Esophagus muscularis mucosa (tissue), 4 donors: ENCODE results near the gene RABL3. TPM values are rescaled to one million over a fixed set of nuclear protein-coding genes. Genes with fewer than 3 reads are reported as not detected.
"Not testable (repeated sequence)": the region's sequence is repeated elsewhere in the genome, so short reads cannot be mapped to it uniquely, and the experiment has no call there.

Experiments used
- DNase-seq: peaks from one replicate; pipeline ENCODE4 v3.0.0-alpha.2; 2017; ENCODE audit errors: extremely low spot score
- H3K27ac ChIP-seq, 4 donors: fragments of 200-600 bp; sonication (generic); replicated peaks in 1 of 4; 1 replicate in 3 of 4; 2 replicates in 1 of 4; pipeline ENCODE4 v1.5.1; 2016 to 2019; ENCODE audit warnings: mild to moderate bottlenecking in 1 of 4
- H3K27me3 ChIP-seq, 4 donors: fragments of 200-600 bp; sonication (generic); one replicate each; pipeline versions ENCODE4 v1.5.1 to v1.6.0; 2016 to 2019
- H3K36me3 ChIP-seq, 4 donors: fragments of 200-600 bp; sonication (generic); one replicate each; pipeline ENCODE4 v1.5.1; 2016 to 2019
- H3K4me1 ChIP-seq, 4 donors: fragments of 200-600 bp; sonication (generic); one replicate each; pipeline ENCODE4 v1.5.1; 2016 to 2019
- H3K4me3 ChIP-seq, 4 donors: fragments of 200-600 bp; sonication (generic); 1 replicate in 2 of 4; 2 replicates in 2 of 4; pipeline ENCODE4 v1.5.1; 2016 to 2019; ENCODE audit warnings: mild to moderate bottlenecking in 4 of 4, moderate library complexity in 1 of 4
- H3K9me3 ChIP-seq, 4 donors: fragments of 200-600 bp; sonication (generic); 1 replicate in 3 of 4; 2 replicates in 1 of 4; pipeline ENCODE4 v1.5.1; 2016 to 2019
- EP300 ChIP-seq: sonication (generic); formaldehyde crosslinking; IDR thresholded peaks from one replicate; pipeline ENCODE4 v1.6.1; 2017; ENCODE audit warnings: antibody characterized with exemption
- POLR2A ChIP-seq: fragments of 450-650 bp; IDR thresholded peaks from one replicate; pipeline ENCODE4 v1.6.1; 2017; ENCODE audit warnings: antibody characterized with exemption, moderate library complexity, mild to moderate bottlenecking, low read depth
- POLR2AphosphoS5 ChIP-seq, 2 donors: sonication (generic); formaldehyde crosslinking; IDR thresholded peaks; one replicate each; pipeline ENCODE4 v1.6.1; 2017; ENCODE audit warnings: antibody characterized with exemption in 2 of 2
- WGBS: methylation state at CpG from one replicate; pipeline ENCODE4 v1.1.5; 2018; 5-methylcytosine and 5-hydroxymethylcytosine counted together
- intact Hi-C: fragments of 100-400 bp; cut with DNase I; formaldehyde crosslinking; loops from one replicate; pipeline ENCODE4 v1.15.1; 2023
- total RNA-seq, 4 donors: library from RNA; depleted of rRNA; stranded (reverse); fragments of >200 nt; gene quantifications; one replicate each; pipeline versions ENCODE4 v1.1.0 to v1.2.1, GENCODE V29; 2016
- TF ChIP-seq, protein P1 (sequence below), 3 experiments: fragments of 200-600 bp in 2 of 3; fragments of 450-650 bp in 1 of 3; sonication (generic) in 2 of 3; IDR thresholded peaks; one replicate each; pipeline ENCODE4 v1.5.1; 2017 to 2019; ENCODE audit warnings: antibody characterized with exemption in 3 of 3, mild to moderate bottlenecking in 2 of 3, moderate library complexity in 1 of 3

The RABL3 gene
- total RNA-seq, 4 donors from 2014 or later, result 16.9 to 23.9 (median 20.7) TPM

DNA sequence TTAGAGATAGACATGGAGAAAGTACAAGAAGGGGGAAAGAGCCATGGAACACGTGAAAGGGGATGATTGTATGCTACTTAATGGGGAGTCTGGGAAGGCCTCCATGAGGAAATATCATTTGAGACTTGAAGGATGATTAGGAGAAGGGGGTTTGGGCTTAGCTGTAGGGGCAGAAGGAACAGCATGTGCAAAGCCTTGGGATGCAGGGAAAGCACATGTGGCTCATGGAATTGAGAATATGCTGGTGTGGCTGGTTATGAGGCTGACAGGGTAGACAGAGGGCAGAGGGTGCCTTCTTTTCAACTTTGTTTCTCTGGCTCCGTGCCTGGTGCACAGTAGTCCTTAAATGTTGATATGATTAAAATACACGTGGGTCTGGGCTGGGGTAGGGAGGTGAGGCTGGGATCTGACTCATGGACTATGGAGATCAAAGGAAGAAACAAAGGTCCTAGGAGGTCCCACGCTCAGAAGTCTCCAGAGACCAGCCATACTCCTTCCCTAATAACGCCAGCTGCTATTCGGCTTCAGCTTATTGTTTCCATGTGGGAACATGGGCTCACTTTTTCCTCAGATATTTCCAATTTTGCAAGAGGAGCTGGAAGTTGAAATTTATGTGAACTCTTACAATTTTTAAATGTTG is 1.4 kb upstream of the RABL3 start:
- no peak for DNase-seq
- peak overlapping the region; percentile 64 to 96 (median 80) for H3K4me3 ChIP-seq
- TF ChIP-seq EP300 (no peak), POLR2AphosphoS5 (IDR thresholded peaks at IDR 0.05) (no peak), POLR2A (no peak)
- TF ChIP-seq, protein P1, sequence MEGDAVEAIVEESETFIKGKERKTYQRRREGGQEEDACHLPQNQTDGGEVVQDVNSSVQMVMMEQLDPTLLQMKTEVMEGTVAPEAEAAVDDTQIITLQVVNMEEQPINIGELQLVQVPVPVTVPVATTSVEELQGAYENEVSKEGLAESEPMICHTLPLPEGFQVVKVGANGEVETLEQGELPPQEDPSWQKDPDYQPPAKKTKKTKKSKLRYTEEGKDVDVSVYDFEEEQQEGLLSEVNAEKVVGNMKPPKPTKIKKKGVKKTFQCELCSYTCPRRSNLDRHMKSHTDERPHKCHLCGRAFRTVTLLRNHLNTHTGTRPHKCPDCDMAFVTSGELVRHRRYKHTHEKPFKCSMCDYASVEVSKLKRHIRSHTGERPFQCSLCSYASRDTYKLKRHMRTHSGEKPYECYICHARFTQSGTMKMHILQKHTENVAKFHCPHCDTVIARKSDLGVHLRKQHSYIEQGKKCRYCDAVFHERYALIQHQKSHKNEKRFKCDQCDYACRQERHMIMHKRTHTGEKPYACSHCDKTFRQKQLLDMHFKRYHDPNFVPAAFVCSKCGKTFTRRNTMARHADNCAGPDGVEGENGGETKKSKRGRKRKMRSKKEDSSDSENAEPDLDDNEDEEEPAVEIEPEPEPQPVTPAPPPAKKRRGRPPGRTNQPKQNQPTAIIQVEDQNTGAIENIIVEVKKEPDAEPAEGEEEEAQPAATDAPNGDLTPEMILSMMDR (IDR thresholded peaks at IDR 0.05), result no peak
- intact Hi-C loops, result loop anchor here (10.0 kb wide), 1 partner anchor 179 kb away; no protein-coding TSS in a partner anchor
- 50% methylated on average over 6 of the region's 6 CpGs for WGBS
- H3K27ac ChIP-seq, result peak overlapping the region; percentile 91 to 97 (median 94)
- H3K4me1 ChIP-seq, result peaks cover 16 to 26% (median 21%) of the 10 kb centered on the region in 4 donors
- H3K27me3 ChIP-seq, result no peaks in the 10 kb centered on the region
- peaks cover 0 to 5% (median 0%) of the 10 kb centered on the region in 4 donors for H3K36me3 ChIP-seq
- no peaks in the 10 kb centered on the region for H3K9me3 ChIP-seq

DNA sequence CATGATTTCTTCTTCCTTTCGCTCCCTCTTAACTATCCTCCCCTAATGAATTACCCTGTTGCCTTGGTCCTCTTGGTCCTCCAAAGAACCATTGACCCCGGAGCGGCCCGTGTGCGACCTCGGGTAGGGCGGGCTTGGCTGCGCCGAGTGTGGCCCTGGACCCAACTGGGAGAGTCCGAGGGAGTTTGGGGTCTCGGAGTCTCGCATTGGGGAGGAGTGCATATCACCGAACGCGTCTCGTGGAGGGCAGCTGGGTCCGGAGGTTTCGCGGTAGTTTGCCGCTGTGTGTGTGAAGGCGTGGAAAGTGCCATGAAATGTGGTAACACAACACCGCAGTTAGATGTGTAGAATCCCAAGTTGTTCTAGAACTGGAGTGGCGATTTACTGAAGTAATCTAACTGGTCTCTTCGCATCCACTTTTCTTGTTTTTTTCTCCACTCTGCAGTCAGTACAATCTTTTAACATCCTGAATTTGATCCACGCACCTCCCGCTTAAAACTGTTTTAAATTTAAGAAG is 591 bp upstream of the RABL3 start:
- DNase-seq, result no peak
- H3K27ac ChIP-seq, result peak overlapping the region; percentile 91 to 97 (median 94)
- no peak for TF ChIP-seq EP300
- TF ChIP-seq POLR2AphosphoS5 (IDR thresholded peaks at IDR 0.05), result no peak
- TF ChIP-seq, protein P1 (IDR thresholded peaks at IDR 0.05), result no peak
- no peak for TF ChIP-seq POLR2A
- intact Hi-C loops, result loop anchor here (10.0 kb wide), 1 partner anchor 178 kb away; no protein-coding TSS in a partner anchor
- peaks cover 0 to 11% (median 4%) of the 10 kb centered on the region in 4 donors for H3K36me3 ChIP-seq
- peaks cover 16 to 26% (median 21%) of the 10 kb centered on the region in 4 donors for H3K4me1 ChIP-seq
- no peaks in the 10 kb centered on the region for H3K9me3 ChIP-seq
- H3K4me3 ChIP-seq, result peak overlapping the region; percentile 64 to 96 (median 80)
- 0% methylated on average over 14 of the region's 26 CpGs for WGBS
- no peaks in the 10 kb centered on the region for H3K27me3 ChIP-seq

DNA sequence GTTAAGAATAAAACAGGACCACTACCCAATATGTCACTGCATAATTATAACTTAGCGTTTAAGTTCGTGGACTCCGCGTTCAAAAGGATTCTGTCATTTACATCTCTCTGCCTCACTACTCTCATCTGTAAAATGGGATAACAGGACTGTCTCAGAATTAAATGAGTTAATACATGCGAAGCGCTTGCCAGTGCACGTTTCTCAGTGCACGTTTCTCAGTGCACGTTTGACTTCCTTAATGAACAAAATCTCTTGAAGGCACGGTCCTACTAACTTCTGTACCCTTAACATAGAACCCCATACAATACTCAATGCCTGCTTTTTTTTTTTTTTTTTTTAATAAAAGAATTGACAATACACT is 499 bp downstream of the RABL3 start:
- Histone ChIP-seq H3K4me3 (peak overlapping the region; percentile 64 to 96 (median 80)), H3K27me3 (no peaks in the 10 kb centered on the region), H3K36me3 (peaks cover 0 to 17% (median 11%) of the 10 kb centered on the region in 4 donors), H3K9me3 (no peaks in the 10 kb centered on the region), H3K27ac (peak overlapping the region; percentile 91 to 97 (median 94)), H3K4me1 (peaks cover 16 to 26% (median 21%) of the 10 kb centered on the region in 4 donors)
- TF ChIP-seq EP300, result no peak
- no peak for TF ChIP-seq POLR2AphosphoS5 (IDR thresholded peaks at IDR 0.05)
- TF ChIP-seq, protein P1 (IDR thresholded peaks at IDR 0.05), result no peak
- no peak for TF ChIP-seq POLR2A
- intact Hi-C loops, result loop anchor here (10.0 kb wide), 1 partner anchor 177 kb away; no protein-coding TSS in a partner anchor
- 9% methylated on average over 10 of the region's 10 CpGs for WGBS
- no peak for DNase-seq

DNA sequence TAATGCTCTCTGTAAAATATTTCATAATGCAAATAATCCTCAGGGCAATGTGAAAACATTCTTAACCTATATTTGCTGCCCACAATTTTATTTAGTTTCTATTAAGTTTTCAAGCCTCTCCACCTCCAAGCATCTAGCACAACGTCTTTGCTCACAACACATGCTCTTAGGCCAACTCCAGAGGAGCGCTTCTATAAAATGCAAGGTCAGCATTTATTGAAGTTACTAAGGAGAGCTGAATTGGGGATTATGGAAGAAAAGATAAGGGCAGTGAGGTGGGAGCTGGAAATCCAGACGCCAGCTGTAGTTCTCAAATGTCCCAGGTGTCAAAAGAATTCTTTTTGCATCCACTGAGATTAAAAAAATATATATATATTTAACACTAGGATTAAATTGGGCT is 996 bp downstream of the RABL3 start:
- H3K4me1 ChIP-seq, result peaks cover 16 to 26% (median 21%) of the 10 kb centered on the region in 4 donors
- no peaks in the 10 kb centered on the region for H3K27me3 ChIP-seq
- H3K36me3 ChIP-seq, result peaks cover 0 to 17% (median 11%) of the 10 kb centered on the region in 4 donors
- 52% methylated on average over 3 of the region's 3 CpGs for WGBS
- DNase-seq, result no peak
- no peak for TF ChIP-seq EP300
- TF ChIP-seq, protein P1 (IDR thresholded peaks at IDR 0.05), result no peak
- TF ChIP-seq POLR2A, result no peak
- TF ChIP-seq POLR2AphosphoS5 (IDR thresholded peaks at IDR 0.05), result no peak
- H3K27ac ChIP-seq, result peak overlapping the region in 1 of 4 donors; percentile 97
- no peaks in the 10 kb centered on the region for H3K9me3 ChIP-seq
- intact Hi-C loops, result loop anchor here (10.0 kb wide), 1 partner anchor 177 kb away; no protein-coding TSS in a partner anchor
- H3K4me3 ChIP-seq, result peak overlapping the region; percentile 64 to 96 (median 80)

GRCh38 chr3:120738006-120738405 is 4.3 kb downstream of the RABL3 start:
- intact Hi-C loops, H3K9me3 ChIP-seq, H3K27ac ChIP-seq, DNase-seq, H3K4me3 ChIP-seq, H3K27me3 ChIP-seq: not testable (repeated sequence)
- Histone ChIP-seq H3K4me1 (peaks cover 5 to 13% (median 9%) of the 10 kb centered on the region in 4 donors), H3K36me3 (peaks cover 0 to 17% (median 11%) of the 10 kb centered on the region in 4 donors)
- 100% methylated on average over 2 of the region's 8 CpGs for WGBS
